ENCODE measurements around the gene RNF32. TPM values are rescaled to one million over a fixed set of nuclear protein-coding genes. Genes with fewer than 3 reads are reported as not detected.
"Not testable (repeated sequence)": the region's sequence is repeated elsewhere in the genome, so short reads cannot be mapped to it uniquely, and the experiment has no call there.

The RNF32 gene
- total and polyA plus RNA-seq, 2 experiments from 2014 or later, result 0.92 to 2.3 TPM

DNA sequence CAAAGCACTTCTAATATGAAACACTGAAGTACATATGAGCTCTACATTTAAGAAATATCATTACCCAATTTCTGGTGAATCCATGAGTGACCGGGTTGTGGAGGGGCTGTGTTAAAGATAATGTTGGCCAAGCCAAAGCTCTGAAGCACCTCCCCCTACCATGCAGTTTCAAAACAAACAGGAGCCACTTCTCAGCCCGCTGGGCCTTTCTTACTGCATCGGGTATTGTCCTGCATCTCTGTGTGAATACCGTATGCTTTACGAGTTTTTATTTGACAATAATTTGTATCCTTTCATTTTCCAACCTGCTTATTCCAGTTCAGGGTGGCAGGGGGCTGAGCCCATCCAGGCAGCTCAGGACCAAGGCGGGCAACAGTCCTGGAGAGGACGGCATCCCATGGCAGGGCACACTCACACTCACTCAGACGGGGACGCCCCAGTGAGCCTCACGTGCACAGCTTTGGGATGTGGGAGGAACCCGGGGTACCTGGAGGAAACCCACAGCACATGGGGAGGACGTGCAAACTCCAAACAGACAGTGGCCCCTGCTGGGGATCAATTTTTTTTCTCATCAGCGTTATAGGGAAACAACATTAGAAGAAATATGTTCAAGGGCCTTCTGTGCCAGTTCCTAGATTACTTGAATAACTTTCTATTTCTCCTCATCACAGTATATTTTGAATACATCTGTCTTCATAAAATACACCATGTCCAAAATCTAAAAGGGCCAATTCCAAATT is 1.9 kb downstream of the RNF32 start:
- TF ChIP-seq, protein P1, sequence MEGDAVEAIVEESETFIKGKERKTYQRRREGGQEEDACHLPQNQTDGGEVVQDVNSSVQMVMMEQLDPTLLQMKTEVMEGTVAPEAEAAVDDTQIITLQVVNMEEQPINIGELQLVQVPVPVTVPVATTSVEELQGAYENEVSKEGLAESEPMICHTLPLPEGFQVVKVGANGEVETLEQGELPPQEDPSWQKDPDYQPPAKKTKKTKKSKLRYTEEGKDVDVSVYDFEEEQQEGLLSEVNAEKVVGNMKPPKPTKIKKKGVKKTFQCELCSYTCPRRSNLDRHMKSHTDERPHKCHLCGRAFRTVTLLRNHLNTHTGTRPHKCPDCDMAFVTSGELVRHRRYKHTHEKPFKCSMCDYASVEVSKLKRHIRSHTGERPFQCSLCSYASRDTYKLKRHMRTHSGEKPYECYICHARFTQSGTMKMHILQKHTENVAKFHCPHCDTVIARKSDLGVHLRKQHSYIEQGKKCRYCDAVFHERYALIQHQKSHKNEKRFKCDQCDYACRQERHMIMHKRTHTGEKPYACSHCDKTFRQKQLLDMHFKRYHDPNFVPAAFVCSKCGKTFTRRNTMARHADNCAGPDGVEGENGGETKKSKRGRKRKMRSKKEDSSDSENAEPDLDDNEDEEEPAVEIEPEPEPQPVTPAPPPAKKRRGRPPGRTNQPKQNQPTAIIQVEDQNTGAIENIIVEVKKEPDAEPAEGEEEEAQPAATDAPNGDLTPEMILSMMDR (IDR thresholded peaks at IDR 0.05; ENCODE audit: low read depth, low read length), result no peak

DNA sequence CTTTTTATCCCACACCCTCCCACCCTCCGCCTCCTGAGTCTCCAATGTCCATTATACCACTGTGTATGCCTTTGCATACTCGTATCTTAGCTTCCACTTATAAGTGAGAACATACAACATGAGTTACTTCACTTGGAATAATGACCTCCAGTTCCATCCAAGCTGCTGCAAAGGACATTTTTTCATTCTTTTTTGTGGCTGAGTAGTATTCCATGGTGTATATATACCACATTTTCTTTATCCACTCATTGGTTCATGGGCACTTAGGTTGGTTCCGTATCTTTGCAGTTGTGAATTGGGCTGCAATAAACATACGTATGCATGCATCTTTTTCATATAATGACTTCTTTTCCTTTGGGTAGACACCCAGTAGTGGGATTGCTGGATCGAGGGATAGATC is 6.8 kb downstream of the RNF32 start:
- DNase-seq (ENCODE audit: low read depth in 1 of 2, low spot score in 1 of 2); H3K4me3 ChIP-seq; H3K27me3 ChIP-seq; H3K9me3 ChIP-seq (ENCODE audit: low read depth); H3K36me3 ChIP-seq; H3K27ac ChIP-seq; H3K4me1 ChIP-seq (ENCODE audit: low read depth): not testable (repeated sequence)

More for the DNA sequence above, 1.9 kb downstream of the RNF32 start:
- DNase-seq (ENCODE audit: low read depth in 1 of 2, low spot score in 1 of 2), result no peak
- no peak overlapping the region for H3K4me3 ChIP-seq
- H3K27me3 ChIP-seq, result no peaks in the 10 kb centered on the region
- H3K27ac ChIP-seq, result no peak overlapping the region
- H3K36me3 ChIP-seq, result no peaks in the 10 kb centered on the region
- H3K4me1 ChIP-seq (ENCODE audit: low read depth), result peaks cover 4% of the 10 kb centered on the region
- H3K9me3 ChIP-seq (ENCODE audit: low read depth), result no peaks in the 10 kb centered on the region

DNA sequence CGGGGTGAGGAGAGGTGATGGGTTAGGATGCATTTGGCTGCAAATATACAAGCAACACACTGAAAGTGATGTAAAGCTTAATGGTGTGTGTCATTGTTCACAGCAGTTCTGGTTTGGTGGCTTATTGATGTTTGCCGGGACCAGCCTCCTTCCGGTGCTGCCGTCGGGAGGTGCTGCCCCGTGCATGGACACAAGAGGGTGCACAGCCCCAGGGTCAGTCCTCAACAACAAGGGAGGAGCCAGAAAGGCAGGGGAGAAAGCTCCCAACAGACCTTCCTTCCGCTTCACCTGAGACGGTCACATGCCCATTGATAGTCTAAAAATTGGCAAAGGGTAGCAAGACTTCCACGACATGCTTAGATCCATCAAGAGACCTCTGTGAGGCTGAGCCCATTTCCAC is 9.5 kb downstream of the RNF32 start:
- H3K4me3 ChIP-seq, result no peak overlapping the region
- no peaks in the 10 kb centered on the region for H3K4me1 ChIP-seq (ENCODE audit: low read depth)
- no peak for DNase-seq (ENCODE audit: low read depth in 1 of 2, low spot score in 1 of 2)
- TF ChIP-seq, protein P1 (IDR thresholded peaks at IDR 0.05; ENCODE audit: low read depth, low read length), result no peak
- no peaks in the 10 kb centered on the region for H3K36me3 ChIP-seq
- no peaks in the 10 kb centered on the region for H3K27me3 ChIP-seq
- H3K27ac ChIP-seq, result no peak overlapping the region
- H3K9me3 ChIP-seq (ENCODE audit: low read depth), result no peaks in the 10 kb centered on the region

DNA sequence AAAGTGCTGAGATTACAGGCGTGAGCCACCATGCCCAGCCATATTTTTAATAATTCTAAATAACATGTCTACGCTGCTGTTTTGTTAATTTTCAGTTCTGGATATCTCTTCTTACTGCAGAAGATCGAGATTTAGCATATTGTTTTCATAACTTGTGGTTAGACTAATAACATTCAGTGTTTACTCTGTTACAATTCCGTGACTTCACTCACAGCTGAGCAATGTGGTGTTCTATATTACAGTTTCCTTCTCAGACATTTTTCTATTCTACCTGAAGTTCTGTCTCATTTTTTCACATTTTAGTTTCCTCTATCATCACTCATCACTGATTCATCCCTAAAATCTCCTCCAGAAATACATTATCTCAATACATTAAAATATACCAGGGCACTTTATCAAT is 10.9 kb downstream of the RNF32 start:
- no peaks in the 10 kb centered on the region for H3K4me1 ChIP-seq (ENCODE audit: low read depth)
- H3K36me3 ChIP-seq, result no peaks in the 10 kb centered on the region
- no peaks in the 10 kb centered on the region for H3K9me3 ChIP-seq (ENCODE audit: low read depth)
- DNase-seq (ENCODE audit: low read depth in 1 of 2, low spot score in 1 of 2), result no peak
- no peaks in the 10 kb centered on the region for H3K27me3 ChIP-seq
- no peak overlapping the region for H3K4me3 ChIP-seq
- H3K27ac ChIP-seq, result no peak overlapping the region
- TF ChIP-seq, protein P1 (IDR thresholded peaks at IDR 0.05; ENCODE audit: low read depth, low read length), result no peak

DNA sequence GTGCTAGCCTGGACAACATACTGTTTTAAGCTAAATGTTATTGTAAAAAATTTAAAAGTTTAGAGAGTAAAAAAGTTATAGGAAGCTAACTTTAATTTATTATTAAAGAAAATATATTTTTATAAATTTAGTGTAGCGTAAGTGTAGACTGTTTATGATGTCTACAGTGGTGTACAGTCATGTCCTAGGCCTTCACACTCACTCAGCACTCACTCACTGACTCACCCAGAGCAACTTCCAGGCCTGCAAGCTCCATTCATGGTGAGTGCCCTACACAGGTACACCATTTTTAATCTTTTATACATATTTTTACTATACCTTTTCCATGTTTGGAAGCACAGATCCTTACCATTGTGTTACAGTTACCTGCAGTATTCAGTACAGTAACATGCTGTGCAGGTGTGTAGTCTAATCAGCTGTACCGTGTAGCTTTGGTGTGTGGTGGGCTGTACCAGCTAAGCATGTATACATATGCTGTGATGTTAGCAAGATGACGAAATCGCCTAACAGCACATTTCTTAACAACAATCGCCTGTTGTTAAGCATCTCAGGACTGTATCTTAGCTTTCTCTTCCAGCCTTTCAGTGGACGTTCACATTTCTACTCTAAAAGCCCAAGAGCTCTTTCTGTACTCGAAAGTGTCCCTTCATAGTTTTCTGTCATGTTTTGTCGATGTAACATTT is 12.5 kb downstream of the RNF32 start:
- Histone ChIP-seq H3K4me1 (ENCODE audit: low read depth) (no peaks in the 10 kb centered on the region), H3K36me3 (no peaks in the 10 kb centered on the region), H3K27ac (no peak overlapping the region), H3K9me3 (ENCODE audit: low read depth) (no peaks in the 10 kb centered on the region), H3K4me3 (no peak overlapping the region), H3K27me3 (no peaks in the 10 kb centered on the region)
- TF ChIP-seq, protein P1 (IDR thresholded peaks at IDR 0.05; ENCODE audit: low read depth, low read length), result no peak
- no peak for DNase-seq (ENCODE audit: low read depth in 1 of 2, low spot score in 1 of 2)

Data from cardiac muscle cell (in vitro differentiated cells and primary cell).